ENCODE results near the gene ALG5. TPM values are rescaled to one million over a fixed set of nuclear protein-coding genes. Genes with fewer than 3 reads are reported as not detected.

Gene ALG5
- total and polyA plus RNA-seq, 7 donors = 15.0 to 44.9 (median 24.6) TPM

DNA sequence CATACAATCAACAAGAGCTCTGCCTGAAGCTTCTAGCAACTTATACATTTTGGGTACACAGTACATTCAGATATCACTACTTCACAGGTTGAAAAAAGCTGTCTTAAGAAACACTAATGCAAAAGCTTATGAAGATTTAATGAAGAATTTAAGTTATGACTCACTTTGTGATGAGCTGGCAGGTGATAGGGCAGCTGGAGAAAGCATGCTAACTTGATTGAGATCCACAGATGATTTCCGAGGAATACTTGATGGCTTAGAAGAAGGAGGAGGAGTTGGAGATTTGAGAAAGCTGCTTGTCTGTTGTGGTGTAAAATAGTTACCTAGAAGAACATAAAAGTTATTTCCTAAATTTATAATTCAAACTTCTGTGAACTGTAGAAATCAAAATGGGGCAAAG lies 24.7 kb upstream of the ALG5 start:
- intact Hi-C loops (cut with DNase I) = no loop called here
- H3K36me3 ChIP-seq = peaks cover 7 to 99% (median 42%) of the 10 kb centered on the region in 4 donors

DNA sequence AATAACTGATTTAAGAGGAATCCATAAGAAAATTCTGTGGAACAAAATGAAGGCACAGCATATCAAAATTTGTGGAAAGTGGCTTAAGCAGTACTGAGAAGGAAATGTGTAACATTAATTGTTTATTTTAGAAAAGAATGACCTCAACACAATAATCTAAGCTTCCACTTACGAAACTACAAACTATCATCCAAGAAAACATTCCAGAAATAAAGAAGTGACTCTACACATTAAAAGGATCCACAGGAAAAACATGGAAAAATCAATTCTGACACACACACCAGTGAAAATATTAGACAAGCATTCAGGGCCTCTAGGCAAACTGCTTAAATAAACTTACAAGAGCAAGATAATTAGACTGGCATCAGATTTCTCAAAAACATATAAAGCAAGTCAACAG lies 15.5 kb upstream of the ALG5 start:
- H3K27ac ChIP-seq = no peak overlapping the region
- no peak for DNase-seq
- H3K4me1 ChIP-seq = no peaks in the 10 kb centered on the region
- no peaks in the 10 kb centered on the region for H3K9me3 ChIP-seq
- no peak for TF ChIP-seq POLR2A (IDR thresholded peaks at IDR 0.05)
- TF ChIP-seq, protein P1, sequence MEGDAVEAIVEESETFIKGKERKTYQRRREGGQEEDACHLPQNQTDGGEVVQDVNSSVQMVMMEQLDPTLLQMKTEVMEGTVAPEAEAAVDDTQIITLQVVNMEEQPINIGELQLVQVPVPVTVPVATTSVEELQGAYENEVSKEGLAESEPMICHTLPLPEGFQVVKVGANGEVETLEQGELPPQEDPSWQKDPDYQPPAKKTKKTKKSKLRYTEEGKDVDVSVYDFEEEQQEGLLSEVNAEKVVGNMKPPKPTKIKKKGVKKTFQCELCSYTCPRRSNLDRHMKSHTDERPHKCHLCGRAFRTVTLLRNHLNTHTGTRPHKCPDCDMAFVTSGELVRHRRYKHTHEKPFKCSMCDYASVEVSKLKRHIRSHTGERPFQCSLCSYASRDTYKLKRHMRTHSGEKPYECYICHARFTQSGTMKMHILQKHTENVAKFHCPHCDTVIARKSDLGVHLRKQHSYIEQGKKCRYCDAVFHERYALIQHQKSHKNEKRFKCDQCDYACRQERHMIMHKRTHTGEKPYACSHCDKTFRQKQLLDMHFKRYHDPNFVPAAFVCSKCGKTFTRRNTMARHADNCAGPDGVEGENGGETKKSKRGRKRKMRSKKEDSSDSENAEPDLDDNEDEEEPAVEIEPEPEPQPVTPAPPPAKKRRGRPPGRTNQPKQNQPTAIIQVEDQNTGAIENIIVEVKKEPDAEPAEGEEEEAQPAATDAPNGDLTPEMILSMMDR (IDR thresholded peaks at IDR 0.05) = no peak
- no peak for TF ChIP-seq POLR2AphosphoS5 (IDR thresholded peaks at IDR 0.05)
- no peak for TF ChIP-seq EP300 (IDR thresholded peaks at IDR 0.05)
- peaks cover 8 to 95% (median 37%) of the 10 kb centered on the region in 4 donors for H3K36me3 ChIP-seq
- WGBS, 2 donors = 82 to 89% methylated on average over 1 of the region's 1 CpG
- intact Hi-C loops (cut with DNase I) = no loop called here
- no peak overlapping the region for H3K4me3 ChIP-seq
- no peaks in the 10 kb centered on the region for H3K27me3 ChIP-seq

More for the DNA sequence above, 24.7 kb upstream of the ALG5 start:
- Histone ChIP-seq H3K4me3 (no peak overlapping the region), H3K27me3 (no peaks in the 10 kb centered on the region), H3K9me3 (no peaks in the 10 kb centered on the region), H3K4me1 (no peaks in the 10 kb centered on the region), H3K27ac (no peak overlapping the region)
- no peak for TF ChIP-seq EP300 (IDR thresholded peaks at IDR 0.05)
- TF ChIP-seq, protein P1 (IDR thresholded peaks at IDR 0.05) = no peak
- WGBS, 2 donors = 84 to 91% methylated on average over 1 of the region's 1 CpG
- DNase-seq = no peak

DNA sequence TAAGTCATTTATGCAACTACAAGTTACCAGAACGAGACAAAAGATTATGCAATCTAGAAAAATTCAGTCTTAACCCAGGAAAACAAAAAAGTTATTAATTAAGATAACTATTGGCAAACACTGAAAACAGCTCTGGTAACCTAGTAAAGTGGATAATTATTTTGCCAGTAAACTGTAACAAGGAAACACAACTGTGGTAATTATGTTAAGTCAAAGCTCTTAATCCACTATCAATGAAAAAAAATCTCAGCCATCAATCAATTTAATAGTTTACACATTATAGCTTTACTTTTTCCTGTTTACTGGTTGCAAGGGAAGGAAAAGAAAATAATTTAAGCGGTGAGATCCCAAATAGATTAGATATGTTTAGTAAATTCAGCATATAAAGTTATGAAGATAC lies 12.6 kb upstream of the ALG5 start:
- no peak for DNase-seq
- intact Hi-C loops (cut with DNase I) = no loop called here
- Histone ChIP-seq H3K36me3 (peaks cover 10 to 95% (median 51%) of the 10 kb centered on the region in 4 donors), H3K27ac (no peak overlapping the region), H3K4me1 (no peaks in the 10 kb centered on the region), H3K4me3 (no peak overlapping the region), H3K9me3 (no peaks in the 10 kb centered on the region), H3K27me3 (no peaks in the 10 kb centered on the region)
- WGBS, 2 donors = 86 to 87% methylated on average over 2 of the region's 2 CpGs
- TF ChIP-seq, protein P1 (IDR thresholded peaks at IDR 0.05) = no peak
- TF ChIP-seq POLR2AphosphoS5 (IDR thresholded peaks at IDR 0.05) = no peak
- TF ChIP-seq EP300 (IDR thresholded peaks at IDR 0.05) = no peak
- no peak for TF ChIP-seq POLR2A (IDR thresholded peaks at IDR 0.05)

DNA sequence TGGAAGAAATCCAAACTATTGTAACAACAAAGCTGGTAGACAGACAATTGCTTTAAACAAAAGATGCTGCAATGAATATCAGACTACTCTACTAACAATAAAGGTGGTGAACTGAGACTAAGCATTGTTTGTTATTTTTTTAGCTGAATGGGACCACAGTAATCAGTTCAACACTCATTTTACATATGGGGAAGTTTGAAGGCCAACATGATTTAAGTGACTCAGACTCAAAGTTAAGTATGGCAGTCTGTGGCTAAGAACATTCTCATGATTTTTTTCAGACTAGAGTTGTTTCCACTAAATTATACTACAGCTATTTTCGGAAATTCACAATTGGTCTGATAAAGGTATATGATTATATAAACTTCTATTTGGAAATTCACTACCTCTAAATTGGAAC lies 11.9 kb upstream of the ALG5 start:
- Histone ChIP-seq H3K36me3 (peaks cover 10 to 95% (median 50%) of the 10 kb centered on the region in 4 donors), H3K4me3 (no peak overlapping the region), H3K4me1 (no peaks in the 10 kb centered on the region), H3K9me3 (no peaks in the 10 kb centered on the region), H3K27ac (no peak overlapping the region), H3K27me3 (no peaks in the 10 kb centered on the region)
- intact Hi-C loops (cut with DNase I) = no loop called here
- 43 to 90% methylated on average over 1 of the region's 1 CpG for WGBS, 2 donors
- TF ChIP-seq, protein P1 (IDR thresholded peaks at IDR 0.05) = no peak
- TF ChIP-seq EP300 (IDR thresholded peaks at IDR 0.05) (no peak), POLR2AphosphoS5 (IDR thresholded peaks at IDR 0.05) (no peak), POLR2A (IDR thresholded peaks at IDR 0.05) (no peak)
- DNase-seq = no peak

DNA sequence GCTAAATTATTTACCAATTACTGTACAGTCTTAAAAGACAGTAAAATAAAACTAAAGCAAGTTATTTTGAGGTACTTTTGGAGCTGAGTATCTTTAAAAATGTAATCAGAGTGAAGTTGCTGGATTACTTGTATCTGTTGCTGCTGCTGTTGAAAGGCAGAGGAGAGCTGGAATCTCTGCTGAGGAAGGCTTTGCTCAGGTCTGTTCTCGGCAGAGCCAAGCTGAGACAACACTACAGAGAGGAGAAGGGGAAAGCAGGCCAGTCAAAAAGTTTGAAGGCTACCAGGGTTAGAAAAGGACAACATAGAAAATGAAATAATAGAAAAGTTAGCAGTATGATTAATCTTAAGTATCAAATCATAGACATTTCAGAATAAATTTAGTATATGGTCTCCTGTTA lies 11.3 kb upstream of the ALG5 start:
- Histone ChIP-seq H3K9me3 (no peaks in the 10 kb centered on the region), H3K4me1 (no peaks in the 10 kb centered on the region), H3K4me3 (no peak overlapping the region), H3K36me3 (peaks cover 10 to 95% (median 45%) of the 10 kb centered on the region in 4 donors), H3K27ac (no peak overlapping the region), H3K27me3 (no peaks in the 10 kb centered on the region)
- DNase-seq = no peak
- intact Hi-C loops (cut with DNase I) = no loop called here
- TF ChIP-seq, protein P1 (IDR thresholded peaks at IDR 0.05) = no peak
- TF ChIP-seq POLR2AphosphoS5 (IDR thresholded peaks at IDR 0.05) (no peak), POLR2A (IDR thresholded peaks at IDR 0.05) (no peak), EP300 (IDR thresholded peaks at IDR 0.05) (no peak)
- 91 to 96% methylated on average over 1 of the region's 1 CpG for WGBS, 2 donors

Measured in sigmoid colon (tissue), 7 donors.